ENCODE measurements around the gene STOX2.

Gene STOX2

DNA sequence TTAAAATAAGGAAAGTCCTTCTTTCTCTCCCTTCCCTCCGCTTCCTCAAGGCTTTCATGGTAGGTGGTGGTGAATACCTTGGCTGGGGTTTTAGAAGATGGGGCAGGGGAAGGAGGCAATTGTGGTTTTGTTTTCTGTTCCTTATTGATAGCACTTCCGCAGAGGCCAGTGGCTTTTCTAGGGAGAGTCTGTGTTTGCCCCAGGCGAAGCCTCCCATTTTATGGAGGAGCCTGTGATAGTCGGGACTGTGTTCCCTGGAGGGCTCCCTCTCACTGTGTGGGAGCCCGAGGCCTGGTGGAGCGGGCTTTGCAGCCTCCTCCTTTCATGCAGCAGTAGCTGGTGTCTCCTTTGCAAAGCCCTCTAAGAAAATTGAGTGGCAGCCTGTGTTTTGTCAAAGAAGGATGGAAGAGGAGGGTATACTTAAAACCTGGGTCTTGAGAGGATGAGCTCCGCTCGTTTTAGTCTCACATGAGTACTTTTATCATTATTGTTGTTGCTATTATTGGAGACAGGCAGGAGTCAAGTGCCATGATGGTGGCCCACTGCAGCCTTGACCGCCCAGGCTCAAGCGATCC, 29.8 kb upstream of the STOX2 start:
- no peaks in the 10 kb centered on the region for H3K9me3 Mint-ChIP-seq
- H3K4me1 Mint-ChIP-seq: no peaks in the 10 kb centered on the region
- DNase-seq (ENCODE audit: low spot score in 2 of 2): no peak
- ATAC-seq (ENCODE audit: low read depth): no peak
- no peaks in the 10 kb centered on the region for H3K36me3 Mint-ChIP-seq
- H3K27me3 Mint-ChIP-seq: peaks cover 4% of the 10 kb centered on the region
- no peak overlapping the region for H3K27ac Mint-ChIP-seq
- H3K4me3 Mint-ChIP-seq: no peak overlapping the region

GRCh38 chr4:183876268-183876934, 28.7 kb upstream of the STOX2 start:
- Mint-ChIP-seq H3K4me1 (no peaks in the 10 kb centered on the region), H3K4me3 (no peak overlapping the region), H3K9me3 (no peaks in the 10 kb centered on the region), H3K27ac (no peak overlapping the region), H3K27me3 (peaks cover 4% of the 10 kb centered on the region), H3K36me3 (no peaks in the 10 kb centered on the region)
- DNase-seq (ENCODE audit: low spot score in 2 of 2) (no peak), ATAC-seq (ENCODE audit: low read depth) (no peak)

DNA sequence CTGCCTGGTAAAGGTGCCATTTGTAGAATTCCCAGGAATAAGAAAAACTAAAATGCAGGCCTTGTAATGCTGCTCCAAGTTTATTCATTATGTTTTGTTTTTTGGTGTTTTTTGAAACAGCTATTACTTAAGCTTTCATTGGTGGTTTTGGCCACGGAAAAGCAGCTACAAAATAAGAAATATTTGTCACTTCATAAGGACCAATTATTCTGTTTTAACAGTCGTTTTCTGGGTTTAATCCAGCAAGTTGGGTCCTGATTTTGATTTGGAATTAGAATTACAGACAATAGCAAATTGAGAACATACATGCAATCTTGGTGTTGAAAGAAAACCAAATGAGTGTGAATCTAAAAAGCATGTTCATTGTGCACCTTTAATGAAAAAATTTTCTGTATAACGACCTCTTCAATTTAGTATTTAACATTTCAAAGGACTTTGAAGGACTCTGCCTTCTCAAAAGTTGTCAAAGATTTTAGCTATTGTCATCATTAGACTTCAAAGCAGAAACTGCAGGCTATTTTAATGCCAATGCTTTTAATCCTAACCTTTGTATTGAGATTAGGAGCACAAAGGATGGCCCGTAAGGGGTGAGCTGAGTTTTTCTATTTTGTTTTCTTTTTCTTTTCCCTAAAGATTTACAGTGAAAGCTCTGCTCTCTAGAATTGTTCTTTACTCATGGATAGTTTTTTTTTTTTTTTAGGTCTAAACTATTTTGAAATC, 26.7 kb upstream of the STOX2 start:
- no peaks in the 10 kb centered on the region for H3K9me3 Mint-ChIP-seq
- ATAC-seq (ENCODE audit: low read depth) (no peak), DNase-seq (ENCODE audit: low spot score in 2 of 2) (no peak)
- no peaks in the 10 kb centered on the region for H3K4me1 Mint-ChIP-seq
- peaks cover 2% of the 10 kb centered on the region for H3K27me3 Mint-ChIP-seq
- H3K4me3 Mint-ChIP-seq: no peak overlapping the region
- no peaks in the 10 kb centered on the region for H3K36me3 Mint-ChIP-seq
- no peak overlapping the region for H3K27ac Mint-ChIP-seq

DNA sequence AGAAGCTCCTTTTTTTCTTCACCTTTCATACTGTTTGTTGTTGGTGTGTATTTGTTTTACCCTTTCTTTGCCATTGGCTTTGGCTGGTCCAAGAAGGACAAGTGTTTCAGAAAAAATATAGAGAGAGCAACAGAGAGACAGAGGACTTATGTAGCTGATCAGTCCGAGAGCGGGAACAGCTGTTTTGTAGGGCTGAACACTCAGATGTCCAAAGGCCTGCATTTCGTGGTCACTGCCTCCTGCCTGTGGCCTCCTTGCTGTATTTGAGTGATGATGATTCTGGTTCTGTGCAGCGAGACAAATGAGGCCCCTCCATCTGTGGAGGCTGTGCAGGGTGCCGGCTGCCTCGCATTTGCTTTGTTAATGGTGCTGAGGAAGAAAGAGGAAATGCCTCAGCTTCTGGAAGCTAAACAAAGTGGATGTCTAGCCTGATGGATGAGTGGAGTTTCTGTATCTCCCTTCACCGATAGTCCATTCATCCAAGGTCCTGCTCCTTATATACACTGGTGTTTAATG, 19.8 kb upstream of the STOX2 start:
- no peak for DNase-seq (ENCODE audit: low spot score in 2 of 2)
- H3K27me3 Mint-ChIP-seq: peaks cover 9% of the 10 kb centered on the region
- no peaks in the 10 kb centered on the region for H3K36me3 Mint-ChIP-seq
- no peak overlapping the region for H3K4me3 Mint-ChIP-seq
- H3K9me3 Mint-ChIP-seq: peaks cover 2% of the 10 kb centered on the region
- ATAC-seq (ENCODE audit: low read depth): no peak
- H3K4me1 Mint-ChIP-seq: no peaks in the 10 kb centered on the region
- no peak overlapping the region for H3K27ac Mint-ChIP-seq

GRCh38 chr4:183887351-183887750, 17.8 kb upstream of the STOX2 start:
- Mint-ChIP-seq H3K4me1 (no peaks in the 10 kb centered on the region), H3K36me3 (no peaks in the 10 kb centered on the region), H3K27me3 (peaks cover 13% of the 10 kb centered on the region), H3K9me3 (peaks cover 3% of the 10 kb centered on the region), H3K27ac (no peak overlapping the region), H3K4me3 (no peak overlapping the region)
- DNase-seq (ENCODE audit: low spot score in 2 of 2): no peak
- ATAC-seq (ENCODE audit: low read depth): no peak

DNA sequence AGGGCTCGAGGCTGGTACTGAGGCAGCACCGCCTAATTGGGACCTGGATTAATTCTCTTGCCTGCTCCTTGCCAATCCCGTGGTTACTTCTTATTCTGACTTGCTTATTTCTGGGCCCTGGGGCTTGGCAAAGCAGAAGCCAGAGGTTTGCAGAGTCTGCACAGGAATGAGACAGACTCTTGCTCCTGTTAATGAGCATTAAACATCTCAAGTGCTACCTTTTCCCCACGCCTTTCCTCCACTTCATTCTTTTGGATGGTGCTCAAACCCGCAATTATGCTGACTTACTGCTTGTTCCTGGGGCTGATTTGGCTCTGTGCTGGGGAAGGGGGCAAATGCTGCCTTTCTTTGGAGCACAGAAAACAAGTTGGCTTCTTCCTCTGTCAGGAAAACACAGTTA, 16.5 kb upstream of the STOX2 start:
- H3K36me3 Mint-ChIP-seq: no peaks in the 10 kb centered on the region
- no peak overlapping the region for H3K4me3 Mint-ChIP-seq
- H3K9me3 Mint-ChIP-seq: peaks cover 3% of the 10 kb centered on the region
- H3K27ac Mint-ChIP-seq: no peak overlapping the region
- DNase-seq (ENCODE audit: low spot score in 2 of 2) (no peak), ATAC-seq (ENCODE audit: low read depth) (no peak)
- peaks cover 17% of the 10 kb centered on the region for H3K27me3 Mint-ChIP-seq
- no peaks in the 10 kb centered on the region for H3K4me1 Mint-ChIP-seq

- no peak overlapping the region for H3K27ac Mint-ChIP-seq
- H3K4me1 Mint-ChIP-seq: no peaks in the 10 kb centered on the region
- no peak overlapping the region for H3K4me3 Mint-ChIP-seq
- H3K9me3 Mint-ChIP-seq: peaks cover 3% of the 10 kb centered on the region
- H3K36me3 Mint-ChIP-seq: no peaks in the 10 kb centered on the region
- ATAC-seq (ENCODE audit: low read depth): no peak
- no peak for DNase-seq (ENCODE audit: low spot score in 2 of 2)
- H3K27me3 Mint-ChIP-seq: peaks cover 17% of the 10 kb centered on the region
These were observed 15.9 kb upstream of the STOX2 start for GRCh38 chr4:183889190-183889589.

DNA sequence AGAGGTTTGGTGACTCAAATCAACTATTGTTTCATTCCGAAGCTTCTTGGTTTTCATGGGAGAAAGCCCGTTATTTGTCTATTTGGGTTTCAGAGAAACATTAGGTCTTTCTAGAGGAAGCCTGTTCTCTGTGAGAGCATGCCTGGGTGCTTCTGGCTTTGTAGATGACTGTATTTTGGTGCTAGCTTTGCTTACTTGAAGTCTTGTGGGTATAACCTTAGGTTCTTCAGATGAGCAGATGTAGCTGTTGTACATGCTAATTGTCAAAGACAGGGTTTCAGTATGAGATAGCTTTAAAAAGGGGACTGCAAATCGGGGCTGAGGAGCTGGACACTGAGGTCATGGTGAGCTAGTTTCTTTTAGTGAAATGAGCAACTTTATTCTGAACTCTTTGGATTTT, 7.9 kb upstream of the STOX2 start:
- Mint-ChIP-seq H3K4me3 (no peak overlapping the region), H3K27ac (no peak overlapping the region), H3K4me1 (no peaks in the 10 kb centered on the region), H3K9me3 (peaks cover 14% of the 10 kb centered on the region), H3K27me3 (peaks cover 7% of the 10 kb centered on the region), H3K36me3 (no peaks in the 10 kb centered on the region)
- ATAC-seq (ENCODE audit: low read depth) (no peak), DNase-seq (ENCODE audit: low spot score in 2 of 2) (no peak)

- no peak overlapping the region for H3K27ac Mint-ChIP-seq
- no peak overlapping the region for H3K4me3 Mint-ChIP-seq
- H3K9me3 Mint-ChIP-seq: peaks cover 16% of the 10 kb centered on the region
- ATAC-seq (ENCODE audit: low read depth): no peak
- no peaks in the 10 kb centered on the region for H3K36me3 Mint-ChIP-seq
- peaks cover 7% of the 10 kb centered on the region for H3K27me3 Mint-ChIP-seq
- H3K4me1 Mint-ChIP-seq: no peaks in the 10 kb centered on the region
- DNase-seq (ENCODE audit: low spot score in 2 of 2): no peak
These were observed 6.7 kb upstream of the STOX2 start for GRCh38 chr4:183898456-183898855.

DNA sequence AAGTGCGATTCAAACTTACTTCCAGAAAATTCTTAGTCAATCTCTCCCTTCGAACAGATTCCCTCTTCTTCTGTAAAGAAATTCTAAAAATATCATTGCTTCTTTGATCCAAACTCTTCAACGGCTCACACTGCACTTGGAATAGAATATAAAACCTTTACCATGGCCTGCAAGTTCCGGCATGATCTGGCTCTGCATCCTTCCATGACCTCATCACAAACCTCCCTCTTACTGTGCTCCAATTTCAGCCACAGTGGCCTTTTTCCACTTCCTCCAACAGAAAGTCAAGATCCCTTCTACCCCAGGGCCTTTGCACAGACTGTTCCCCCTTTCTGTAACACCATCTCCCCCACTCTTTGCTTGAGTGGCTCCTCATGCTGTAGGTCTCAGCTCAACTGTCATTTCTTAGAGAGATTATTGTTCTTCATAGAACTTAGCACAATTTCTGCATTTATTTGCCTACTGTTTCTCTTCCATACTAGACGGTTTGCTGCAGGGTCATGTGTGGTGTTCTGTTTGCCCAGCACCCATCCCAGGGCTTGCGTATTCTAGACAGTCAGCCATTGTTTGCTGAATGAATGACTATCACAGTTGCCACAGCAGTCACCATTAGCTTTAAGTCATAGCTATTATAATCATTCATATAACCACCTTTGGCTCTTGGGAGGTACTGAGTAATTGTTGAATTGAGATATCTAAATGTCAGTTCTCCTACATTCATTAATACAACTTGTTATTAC, 1.9 kb upstream of the STOX2 start:
- no peak overlapping the region for H3K27ac Mint-ChIP-seq
- ATAC-seq (ENCODE audit: low read depth): no peak
- no peaks in the 10 kb centered on the region for H3K4me1 Mint-ChIP-seq
- no peak for DNase-seq (ENCODE audit: low spot score in 2 of 2)
- peaks cover 13% of the 10 kb centered on the region for H3K9me3 Mint-ChIP-seq
- peaks cover 14% of the 10 kb centered on the region for H3K27me3 Mint-ChIP-seq
- H3K4me3 Mint-ChIP-seq: no peak overlapping the region
- H3K36me3 Mint-ChIP-seq: no peaks in the 10 kb centered on the region

GRCh38 chr4:183905593-183906488, 734 bp downstream of the STOX2 start:
- Mint-ChIP-seq H3K27me3 (peaks cover 20% of the 10 kb centered on the region), H3K4me3 (no peak overlapping the region), H3K9me3 (peaks cover 3% of the 10 kb centered on the region), H3K27ac (no peak overlapping the region), H3K4me1 (no peaks in the 10 kb centered on the region), H3K36me3 (no peaks in the 10 kb centered on the region)
- ATAC-seq (ENCODE audit: low read depth): no peak
- no peak for DNase-seq (ENCODE audit: low spot score in 2 of 2)

DNA sequence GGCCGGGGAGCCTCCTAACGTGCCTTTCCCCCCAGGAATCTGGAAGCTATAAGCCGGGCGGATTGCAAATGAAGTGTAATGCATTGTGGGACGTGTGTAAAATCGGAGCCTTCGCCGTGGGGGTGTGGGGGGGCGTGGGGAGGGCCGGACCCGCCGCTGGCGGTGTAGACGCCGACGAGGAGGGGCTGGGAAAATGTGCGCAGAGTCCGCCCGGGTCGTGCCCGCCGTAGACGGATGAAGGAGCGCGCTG, 1.3 kb downstream of the STOX2 start:
- no peak overlapping the region for H3K27ac Mint-ChIP-seq
- ATAC-seq (ENCODE audit: low read depth) (no peak), DNase-seq (ENCODE audit: low spot score in 2 of 2) (no peak)
- peaks cover 20% of the 10 kb centered on the region for H3K27me3 Mint-ChIP-seq
- H3K36me3 Mint-ChIP-seq: no peaks in the 10 kb centered on the region
- no peaks in the 10 kb centered on the region for H3K4me1 Mint-ChIP-seq
- H3K4me3 Mint-ChIP-seq: no peak overlapping the region
- peaks cover 2% of the 10 kb centered on the region for H3K9me3 Mint-ChIP-seq

DNA sequence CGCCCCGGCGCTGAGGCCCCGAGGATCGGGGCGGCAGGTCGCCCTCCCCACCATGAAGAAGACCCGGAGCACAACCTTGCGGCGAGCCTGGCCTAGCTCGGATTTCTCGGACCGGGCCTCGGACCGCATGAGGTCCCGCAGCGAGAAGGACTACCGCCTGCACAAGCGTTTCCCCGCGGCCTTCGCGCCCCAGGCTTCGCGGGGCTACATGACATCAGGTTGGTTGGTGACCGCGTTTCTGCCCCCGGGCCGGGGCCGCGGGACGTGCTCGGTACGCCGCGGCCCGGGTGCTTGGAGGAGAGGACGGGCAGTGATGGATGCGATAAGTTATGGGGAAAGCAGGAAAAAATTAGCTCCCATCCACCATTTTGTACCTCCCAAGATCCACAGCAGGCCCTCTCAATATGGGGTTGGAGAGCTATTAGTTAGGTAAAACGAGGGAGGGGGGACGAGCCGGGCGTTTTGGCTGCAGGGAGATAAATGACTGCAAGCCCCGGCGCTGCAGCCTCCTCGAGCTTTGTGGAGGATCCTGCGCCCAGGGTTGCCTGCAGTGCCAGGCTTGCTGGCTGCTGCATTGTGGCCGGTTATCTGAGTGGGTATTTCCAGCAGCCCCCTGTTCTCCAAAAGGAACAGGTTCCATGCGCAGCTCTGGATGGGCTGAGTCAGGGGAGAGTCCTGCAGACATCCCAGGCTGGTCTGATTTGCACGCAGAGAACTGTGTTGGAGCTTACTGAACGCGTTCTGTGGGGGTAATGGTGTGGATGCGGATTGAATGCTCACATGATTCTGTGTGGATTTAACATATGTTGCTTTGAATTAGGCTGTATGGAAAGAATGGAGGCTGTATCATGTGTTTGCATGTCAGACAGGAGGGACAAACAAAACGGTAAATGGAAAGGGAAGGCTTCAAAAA, 1.9 kb downstream of the STOX2 start:
- no peak for ATAC-seq (ENCODE audit: low read depth)
- Mint-ChIP-seq H3K36me3 (no peaks in the 10 kb centered on the region), H3K27me3 (peaks cover 20% of the 10 kb centered on the region), H3K9me3 (peaks cover 2% of the 10 kb centered on the region), H3K27ac (no peak overlapping the region), H3K4me3 (no peak overlapping the region), H3K4me1 (no peaks in the 10 kb centered on the region)
- no peak for DNase-seq (ENCODE audit: low spot score in 2 of 2)

All from memory B cell (primary cell).